AG04450 (cell line): ENCODE data around the gene WDFY3. TPM values are rescaled to one million over a fixed set of nuclear protein-coding genes. Genes with fewer than 3 reads are reported as not detected.

Source experiments
- CTCF ChIA-PET: fragments of 300-600, 350-600 bp; formaldehyde crosslinking; extraction: SDS; loops from one replicate; lab custom pipeline; 2022; ENCODE audit warnings: antibody characterized with exemption, inconsistent platforms; lab: Charles Lee
- POLR2A ChIA-PET: fragments of 350-600 bp; formaldehyde crosslinking; extraction: SDS; loops from one replicate; lab custom pipeline; 2021; ENCODE audit warnings: antibody characterized with exemption, inconsistent platforms; lab: Yijun Ruan, JAX
- DNase-seq: peaks from one replicate; pipeline ENCODE4 v3.0.0-alpha.2; 2011; ENCODE audit warnings: low read depth, low spot score
- H3K27ac ChIP-seq: one replicate; pipeline ENCODE4 v1.5.1; 2012; ENCODE audit warnings: low read depth, low read length, control low read depth
- H3K27me3 ChIP-seq: one replicate; pipeline ENCODE4 v1.6.0; 2012; ENCODE audit warnings: low read length; ENCODE audit not compliant: control insufficient read depth, insufficient read depth
- H3K4me3 ChIP-seq: 2 replicates; pipeline ENCODE4 v1.5.1; 2011; ENCODE audit warnings: mild to moderate bottlenecking, low read depth, low read length, control low read depth
- H3K9me3 ChIP-seq: 2 replicates; pipeline ENCODE4 v1.5.1; 2012; ENCODE audit warnings: low read length; ENCODE audit not compliant: control insufficient read depth, insufficient read depth
- polyA plus RNA-seq: library from polyadenylated mRNA; depleted of rRNA; stranded (reverse); fragments of >200 nt; gene quantifications from 2 replicates; pipeline ENCODE4 v1.2.3, GENCODE V29; 2011
- small RNA-seq: library from RNA; depleted of rRNA; stranded (forward); fragments of <200 nt; gene quantifications from one replicate; pipeline ENCODE3, GENCODE V24; 2012; ENCODE audit warnings: low read depth; ENCODE audit not compliant: insufficient read length
- TF ChIP-seq, protein P1 (sequence below): IDR thresholded peaks from 2 replicates; pipeline ENCODE4 v1.5.1; 2011; ENCODE audit warnings: low read depth, low read length, control low read depth, inconsistent platforms

WDFY3 gene
- polyA plus RNA-seq, 1 experiment = 31.5 TPM

DNA sequence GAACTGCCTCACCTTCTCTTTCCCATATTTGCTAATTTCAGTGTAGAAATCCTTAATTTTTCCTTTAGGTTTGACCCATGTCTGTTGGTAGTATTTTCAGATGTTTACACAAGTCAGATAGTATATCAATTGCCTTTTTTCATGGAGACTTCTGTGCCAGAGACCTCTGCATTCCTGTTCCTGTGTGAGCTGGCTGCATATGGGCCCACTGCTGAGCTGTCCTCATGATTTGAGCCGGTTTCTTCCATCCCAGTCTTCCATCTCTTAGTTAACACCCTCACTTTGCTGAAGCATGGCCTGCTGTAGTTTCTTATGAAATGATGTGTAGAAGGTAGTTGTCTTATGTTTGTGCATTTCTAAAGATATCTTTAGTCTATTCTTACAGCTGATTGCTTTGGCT, 343.5 kb downstream of the WDFY3 start:
- POLR2A ChIA-PET = no interaction called here
- CTCF ChIA-PET = no interaction called here
- DNase-seq = no peak

More for the DNA sequence above, 343.5 kb downstream of the WDFY3 start:
- H3K9me3 ChIP-seq = no peaks in the 10 kb centered on the region
- no peak overlapping the region for H3K27ac ChIP-seq
- TF ChIP-seq, protein P1, sequence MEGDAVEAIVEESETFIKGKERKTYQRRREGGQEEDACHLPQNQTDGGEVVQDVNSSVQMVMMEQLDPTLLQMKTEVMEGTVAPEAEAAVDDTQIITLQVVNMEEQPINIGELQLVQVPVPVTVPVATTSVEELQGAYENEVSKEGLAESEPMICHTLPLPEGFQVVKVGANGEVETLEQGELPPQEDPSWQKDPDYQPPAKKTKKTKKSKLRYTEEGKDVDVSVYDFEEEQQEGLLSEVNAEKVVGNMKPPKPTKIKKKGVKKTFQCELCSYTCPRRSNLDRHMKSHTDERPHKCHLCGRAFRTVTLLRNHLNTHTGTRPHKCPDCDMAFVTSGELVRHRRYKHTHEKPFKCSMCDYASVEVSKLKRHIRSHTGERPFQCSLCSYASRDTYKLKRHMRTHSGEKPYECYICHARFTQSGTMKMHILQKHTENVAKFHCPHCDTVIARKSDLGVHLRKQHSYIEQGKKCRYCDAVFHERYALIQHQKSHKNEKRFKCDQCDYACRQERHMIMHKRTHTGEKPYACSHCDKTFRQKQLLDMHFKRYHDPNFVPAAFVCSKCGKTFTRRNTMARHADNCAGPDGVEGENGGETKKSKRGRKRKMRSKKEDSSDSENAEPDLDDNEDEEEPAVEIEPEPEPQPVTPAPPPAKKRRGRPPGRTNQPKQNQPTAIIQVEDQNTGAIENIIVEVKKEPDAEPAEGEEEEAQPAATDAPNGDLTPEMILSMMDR = no peak
- no peaks in the 10 kb centered on the region for H3K27me3 ChIP-seq
- H3K4me3 ChIP-seq = no peak overlapping the region

Small RNAs within 50 kb of the gene (small RNA-seq; reads per million reads assigned to genes)
- 4.8 reads per million, percentile 48 among the genes with 10 or more reads in this experiment for gene RN7SL552P
- gene RNU6-469P = not detected
